Measurements from ENCODE around the gene STK38L.
A peak's percentile ranks its signal among the peaks of the same experiment; 100 is the strongest.

Gene STK38L

DNA sequence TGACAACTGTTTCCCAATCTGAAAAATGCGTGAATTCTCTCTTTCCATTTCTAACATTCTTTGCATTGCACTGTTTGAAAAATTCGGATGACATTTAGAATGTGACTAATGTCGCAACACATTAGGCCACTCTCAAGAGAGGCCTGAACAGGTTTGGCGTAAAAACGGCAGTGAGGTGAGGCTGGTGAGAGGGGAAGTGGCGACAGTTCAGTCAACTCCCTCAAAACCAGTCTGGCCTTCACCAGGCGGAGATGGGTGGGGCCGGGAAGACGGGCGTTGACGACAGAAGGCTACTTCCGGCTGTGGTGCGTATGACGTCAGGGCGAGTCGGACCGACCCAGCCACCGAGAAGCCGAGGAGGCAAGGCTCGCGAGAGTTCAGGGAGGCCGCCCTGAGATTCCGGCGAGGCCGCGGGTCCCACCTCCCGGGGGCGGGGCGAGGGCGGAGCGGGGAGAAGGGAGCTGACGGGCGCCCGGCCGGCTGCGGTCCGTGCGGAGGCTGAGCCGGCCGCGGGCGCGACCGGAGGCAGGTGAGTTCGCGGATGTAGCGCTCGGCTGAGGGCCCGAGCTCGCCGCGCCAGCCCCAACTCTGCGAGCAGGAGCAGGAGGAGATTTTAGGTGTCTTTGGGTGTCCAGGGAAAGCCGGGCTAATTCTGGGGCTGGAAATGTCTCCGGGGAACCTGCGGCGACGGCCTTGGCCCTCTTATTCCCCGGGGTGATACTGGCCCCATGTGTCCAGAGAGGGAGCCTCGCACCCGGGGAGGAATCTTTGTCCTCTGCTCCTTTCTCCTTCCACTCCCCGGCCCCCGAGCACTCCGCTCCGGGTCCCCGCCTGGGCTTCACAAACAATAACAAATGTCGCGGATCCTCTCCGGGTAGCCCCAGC is at the start of gene STK38L:
STK38L (plus strand) TSS at position 483 of the 885 bp plus-strand sequence. CDS start 53,435 bp downstream, outside the sequence.
- peak; percentile 99 for DNase-seq (ENCODE audit: low spot score)

DNA sequence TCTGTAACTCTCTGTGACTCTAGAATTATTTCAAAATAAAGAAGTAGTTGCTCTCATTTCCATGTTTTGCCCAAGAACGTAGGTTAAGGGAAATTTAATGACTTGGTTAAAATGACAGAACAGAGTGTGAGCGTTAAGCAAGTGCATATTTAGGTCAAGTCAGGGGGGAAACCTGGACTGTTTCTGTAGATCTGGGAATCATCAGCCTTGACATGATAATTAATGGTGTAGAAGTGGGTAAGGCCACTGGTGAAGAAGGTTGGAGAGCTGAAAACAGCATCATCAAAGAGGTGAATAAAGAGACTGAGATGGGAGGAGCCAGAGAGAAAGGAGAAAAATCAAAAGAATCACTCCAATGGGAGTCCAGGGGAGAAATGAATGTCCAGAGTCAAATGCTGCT is 49.4 kb upstream of the STK38L start:
- DNase-seq (ENCODE audit: low spot score) = no peak

DNA sequence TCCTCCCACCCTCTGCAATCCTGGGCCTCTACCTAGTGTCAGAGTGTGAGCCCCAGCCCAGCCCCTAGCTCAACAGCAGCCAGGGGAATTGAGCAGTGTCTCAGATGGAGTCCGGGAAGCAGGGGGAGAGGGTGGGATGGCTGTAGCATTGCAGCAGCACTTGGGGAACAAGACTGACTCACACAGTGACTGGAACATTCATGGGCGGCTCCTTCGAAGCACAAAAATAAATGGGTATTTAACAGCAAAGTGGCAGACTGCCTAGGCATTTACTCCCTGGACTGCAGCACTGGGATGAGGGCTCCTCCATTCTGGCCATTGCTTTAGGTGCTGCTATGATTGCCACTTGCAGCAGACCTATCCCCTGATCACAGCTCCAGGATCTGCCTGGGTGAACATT is 46.0 kb upstream of the STK38L start:
- no peak for DNase-seq (ENCODE audit: low spot score)

DNA sequence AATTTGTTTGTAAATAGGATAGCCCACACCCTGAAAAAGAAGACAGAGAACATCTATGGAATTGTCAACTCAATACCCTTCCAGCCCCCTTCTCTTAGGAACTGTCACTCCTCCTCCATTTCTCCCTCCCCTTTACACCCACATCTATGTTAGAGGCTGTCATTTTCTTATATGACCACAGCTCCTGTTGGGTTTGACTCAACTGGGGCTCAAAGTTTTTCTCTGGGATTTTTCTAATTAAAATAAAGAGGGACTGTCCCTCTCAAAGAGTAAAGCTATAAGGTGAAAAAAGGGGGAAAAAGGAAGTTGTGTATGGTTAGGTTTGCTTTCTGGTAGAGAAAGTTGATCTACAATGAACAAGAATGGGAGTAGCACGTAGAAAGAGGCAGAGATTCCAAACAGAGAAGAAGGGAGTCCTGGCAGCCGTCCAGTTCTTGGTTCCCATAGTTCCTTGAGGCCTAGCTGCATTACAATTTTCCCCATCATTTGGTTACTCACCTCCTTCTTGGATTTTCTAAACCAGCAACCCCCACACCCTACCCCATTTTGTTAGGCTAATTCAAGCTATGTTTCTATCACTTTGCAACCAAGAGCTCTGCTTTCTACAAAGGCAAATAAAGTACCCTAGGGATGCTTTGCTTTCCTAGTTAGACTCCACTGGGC is 44.3 kb upstream of the STK38L start:
- DNase-seq (ENCODE audit: low spot score) = no peak

DNA sequence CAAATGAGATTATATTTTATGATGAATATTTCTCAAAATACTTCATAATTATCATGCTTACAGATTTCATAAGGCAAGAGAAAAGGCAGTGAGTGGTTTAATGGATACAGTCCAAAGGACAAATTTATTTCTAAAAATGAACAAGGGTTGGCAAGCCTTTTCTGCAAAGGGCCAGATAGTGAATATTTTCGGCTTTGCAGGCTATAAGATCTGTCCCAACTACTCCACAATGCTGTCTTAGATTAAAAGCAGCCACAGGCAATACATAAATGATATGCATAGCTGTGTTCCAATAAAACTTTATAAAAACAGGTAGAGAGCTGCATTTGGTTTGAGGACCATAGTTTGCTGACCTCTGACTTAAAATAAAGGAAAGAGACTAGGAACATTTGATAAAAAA is 42.9 kb upstream of the STK38L start:
- DNase-seq (ENCODE audit: low spot score) = no peak

DNA sequence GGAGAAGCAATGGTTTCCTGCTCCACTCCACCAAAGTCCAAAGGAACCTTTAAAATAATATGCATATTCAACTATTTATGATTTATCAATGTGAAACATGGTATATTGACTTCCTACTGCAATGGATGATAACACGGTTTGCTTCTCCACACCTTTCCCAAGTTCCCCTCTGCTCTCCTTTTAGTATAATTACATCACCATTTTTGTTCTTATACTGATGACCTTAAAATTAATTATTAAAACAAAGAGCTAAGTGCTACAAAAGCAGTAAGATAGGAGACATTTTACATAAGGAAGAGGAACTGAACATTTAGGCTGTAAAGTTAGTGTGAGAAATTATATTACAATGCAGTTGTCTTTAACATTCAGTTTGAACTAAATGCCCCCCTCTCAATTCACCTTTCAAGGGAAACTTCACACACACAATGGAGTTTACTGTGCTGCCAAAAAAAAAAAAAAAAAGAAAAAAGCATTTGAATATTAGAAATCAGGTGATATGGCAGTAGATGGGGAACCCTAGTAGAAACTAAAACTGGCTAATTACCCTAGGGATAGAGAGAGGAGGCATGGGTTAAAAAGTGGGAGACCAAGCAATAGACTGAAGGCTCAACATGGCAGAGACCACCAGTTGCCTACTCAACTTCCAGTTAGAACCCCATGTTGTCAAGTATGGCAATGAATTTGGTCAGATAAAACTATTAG is 37.1 kb upstream of the STK38L start:
- DNase-seq (ENCODE audit: low spot score) = no peak

DNA sequence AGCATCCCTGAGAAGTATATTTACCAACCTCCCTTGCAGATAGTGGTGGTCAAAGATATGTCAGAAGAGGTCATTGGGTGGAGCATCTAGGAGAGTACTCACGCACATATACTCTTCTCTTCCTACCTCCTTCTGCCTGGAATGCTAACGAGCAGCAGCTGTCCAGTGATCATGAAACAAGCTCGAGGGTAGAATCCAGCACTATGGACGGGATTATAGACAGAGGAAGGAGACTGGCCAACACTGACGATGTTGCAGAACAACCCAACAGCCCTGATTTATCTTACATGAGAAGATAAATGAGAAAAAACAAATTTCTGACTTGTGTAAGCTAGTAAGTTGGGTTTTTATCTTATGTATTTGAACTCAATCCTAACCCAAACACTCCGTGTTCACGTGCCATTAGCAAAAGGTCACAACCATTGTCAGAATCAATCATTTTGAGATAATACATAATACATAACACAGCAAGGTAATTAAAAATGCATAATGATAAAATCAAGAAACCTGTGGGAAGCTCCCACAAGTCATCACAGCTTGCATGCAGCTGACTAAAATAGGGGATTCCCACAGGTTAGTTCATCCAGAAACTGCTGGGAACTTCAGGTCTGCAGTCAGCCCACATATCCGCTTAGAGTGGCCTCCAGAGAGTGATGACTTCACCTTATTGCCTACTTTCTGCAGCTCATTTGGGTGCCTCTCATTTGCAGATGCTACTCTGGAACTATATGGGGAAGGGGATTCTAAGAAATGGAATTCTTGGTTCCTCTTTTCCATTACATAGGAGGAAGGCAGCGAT is 36.3 kb upstream of the STK38L start:
- no peak for DNase-seq (ENCODE audit: low spot score)

DNA sequence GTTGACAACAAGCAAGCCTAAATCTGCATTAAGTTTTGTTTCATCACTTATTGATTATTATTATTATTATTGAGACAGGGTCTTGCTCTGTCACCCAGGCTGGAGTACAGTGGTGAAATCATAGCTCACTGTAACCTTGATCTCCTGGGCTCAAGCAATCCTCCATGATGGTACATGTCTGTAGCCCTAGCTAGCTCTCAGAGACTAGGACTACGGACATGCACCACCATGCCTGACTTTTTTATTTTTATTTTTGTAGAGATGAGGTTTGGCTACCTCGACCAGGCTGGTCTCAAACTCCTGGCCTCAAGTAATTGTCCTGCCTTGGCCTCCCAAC is 35.7 kb upstream of the STK38L start:
- DNase-seq (ENCODE audit: low spot score) = no peak

DNA sequence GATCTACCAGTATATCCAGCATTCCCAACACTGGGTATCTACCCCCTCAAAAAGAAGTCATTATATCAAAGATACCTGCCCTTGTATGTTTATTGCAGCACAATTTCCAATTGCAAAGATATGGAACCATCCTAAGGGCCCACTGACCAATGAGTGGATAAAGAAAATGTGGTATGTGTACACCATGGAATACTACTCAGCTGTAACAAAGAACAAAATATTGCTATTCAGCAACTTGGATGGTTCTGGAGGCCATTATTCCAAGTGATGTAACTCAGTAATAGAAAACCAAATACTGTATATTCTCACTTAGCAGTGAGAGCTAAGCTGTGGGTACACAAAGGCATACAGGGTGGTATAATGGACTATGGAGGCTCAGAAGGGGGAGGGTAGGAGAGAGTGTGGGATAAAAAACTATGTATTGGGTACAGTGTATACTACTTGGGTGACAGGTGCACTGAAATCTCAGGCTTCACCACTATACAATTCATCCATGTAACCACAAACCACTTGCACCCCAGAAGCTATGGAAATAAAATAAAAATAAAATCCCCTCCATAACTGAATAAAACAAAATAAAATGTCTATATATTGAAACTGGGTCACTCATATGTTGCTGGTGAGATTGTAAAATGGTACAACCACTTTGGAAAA is 34.7 kb upstream of the STK38L start:
- no peak for DNase-seq (ENCODE audit: low spot score)

DNA sequence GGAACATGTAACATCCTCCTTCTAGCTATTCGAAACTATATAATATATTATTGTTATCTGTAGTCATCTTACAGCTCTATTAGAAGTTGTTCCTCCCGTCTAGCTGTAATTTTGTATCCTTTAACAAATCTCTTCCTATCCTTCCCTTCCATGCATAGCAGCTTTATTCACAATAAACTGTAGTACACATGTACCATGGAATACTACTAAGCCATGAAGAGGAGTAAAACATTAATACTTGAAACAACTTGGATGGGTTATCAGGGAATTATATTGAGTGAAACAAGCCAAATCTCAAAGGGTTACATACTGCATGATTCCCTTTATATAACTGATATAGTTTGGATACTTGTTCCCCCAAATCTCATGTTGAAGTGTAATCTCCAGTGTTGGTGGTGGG is 33.9 kb upstream of the STK38L start:
- no peak for DNase-seq (ENCODE audit: low spot score)

DNA sequence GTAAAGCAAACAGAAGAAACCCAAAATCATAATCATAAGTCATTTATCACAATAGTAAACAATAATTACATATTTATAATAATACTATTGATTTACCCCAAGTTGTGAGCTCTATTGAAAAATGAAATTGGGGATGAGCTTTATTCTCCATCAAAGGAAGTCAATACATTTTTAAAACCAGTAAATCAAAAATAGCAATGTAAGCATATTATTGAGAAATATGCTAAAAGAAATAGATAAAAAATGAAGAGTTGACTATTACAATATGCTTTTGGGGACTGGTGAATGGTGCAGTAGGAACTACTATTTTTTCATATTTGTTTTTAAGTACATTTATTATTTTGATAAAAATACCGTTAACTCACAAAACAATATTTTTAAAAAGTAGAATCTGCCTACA is 31.2 kb upstream of the STK38L start:
- DNase-seq (ENCODE audit: low spot score) = no peak

DNA sequence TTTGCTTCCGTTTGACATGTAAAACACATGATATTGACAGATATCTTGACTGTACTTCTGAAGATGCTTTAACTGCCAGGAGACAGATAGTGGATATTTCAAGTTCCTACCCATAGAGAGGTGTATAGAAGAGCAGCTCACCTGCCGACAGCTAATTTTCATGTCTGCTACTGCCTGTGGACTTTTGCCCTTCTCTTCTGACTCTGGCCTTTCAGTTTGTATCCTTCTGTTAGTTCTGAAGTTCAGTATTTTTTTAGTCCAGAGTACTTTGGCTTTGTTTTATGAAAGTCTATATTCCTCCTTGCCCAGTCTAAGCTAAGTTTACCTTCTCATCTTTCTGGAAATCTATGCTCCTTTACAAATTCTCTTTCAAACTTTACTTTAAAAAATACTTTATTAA is 30.8 kb upstream of the STK38L start:
- no peak for DNase-seq (ENCODE audit: low spot score)

DNA sequence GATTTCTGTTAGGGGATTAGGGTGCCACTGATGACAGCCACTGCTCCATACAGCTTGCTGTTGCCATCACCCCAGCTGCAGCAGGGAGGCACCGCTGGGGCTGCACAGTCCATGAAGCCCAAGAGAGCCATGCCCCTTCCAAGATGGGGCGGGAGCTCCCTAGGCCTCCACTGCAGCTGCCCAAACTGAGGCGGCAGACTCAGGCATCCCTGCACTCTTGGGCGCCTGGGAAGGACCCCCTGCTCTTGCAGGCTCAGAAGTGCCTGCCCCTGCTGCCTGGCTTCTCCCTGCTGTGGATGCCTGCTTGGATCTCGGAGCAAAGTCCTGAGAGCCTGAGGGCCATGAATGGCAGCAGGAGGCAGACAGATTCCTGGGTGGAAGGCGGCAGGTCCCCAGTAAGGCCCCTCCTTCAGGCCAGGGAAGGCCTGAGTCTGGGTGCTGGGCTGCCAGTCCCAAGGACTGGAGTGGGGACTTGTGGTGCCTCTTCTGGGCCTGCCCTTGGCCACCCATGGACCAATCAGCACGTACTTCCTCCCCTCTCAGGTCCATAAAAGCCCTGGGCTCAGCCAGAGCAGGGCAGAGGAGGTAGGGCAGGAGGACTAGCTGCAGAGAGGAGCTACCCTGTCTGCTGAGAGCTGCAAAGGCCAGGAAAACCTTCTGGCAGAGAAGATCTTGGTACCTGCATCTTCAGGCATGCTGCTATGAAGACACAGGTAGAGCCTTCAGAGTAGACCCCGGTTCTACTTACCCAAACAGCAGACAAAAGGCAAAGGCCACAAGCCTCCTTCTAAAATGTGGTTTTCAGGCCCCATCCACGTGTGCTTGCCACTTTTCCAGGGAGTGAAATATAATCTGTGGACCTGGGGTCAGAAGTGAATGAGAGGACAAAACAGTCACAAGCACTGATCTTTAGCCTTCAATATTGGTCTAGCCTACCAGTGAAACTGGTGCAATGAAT is 30.0 kb upstream of the STK38L start:
- DNase-seq (ENCODE audit: low spot score) = no peak

DNA sequence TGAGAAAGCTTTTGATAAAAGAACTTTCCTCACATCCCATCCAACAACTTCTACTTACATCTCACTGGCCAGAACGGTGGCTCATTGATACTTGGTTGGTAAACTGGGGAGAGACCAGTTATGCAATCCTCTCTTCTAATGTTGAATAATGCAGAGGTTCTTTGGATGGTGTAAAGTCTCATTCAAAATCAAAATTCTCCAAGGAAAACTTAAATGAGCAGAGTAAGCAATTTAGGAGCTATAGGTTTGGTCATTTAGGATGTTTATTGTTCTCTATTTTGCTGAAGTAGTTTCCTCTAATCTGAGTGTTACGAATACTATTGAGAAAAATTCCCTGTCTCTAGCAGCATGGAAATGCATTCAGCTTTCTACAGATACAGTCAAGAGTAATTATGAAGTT is 26.5 kb upstream of the STK38L start:
- no peak for DNase-seq (ENCODE audit: low spot score)

DNA sequence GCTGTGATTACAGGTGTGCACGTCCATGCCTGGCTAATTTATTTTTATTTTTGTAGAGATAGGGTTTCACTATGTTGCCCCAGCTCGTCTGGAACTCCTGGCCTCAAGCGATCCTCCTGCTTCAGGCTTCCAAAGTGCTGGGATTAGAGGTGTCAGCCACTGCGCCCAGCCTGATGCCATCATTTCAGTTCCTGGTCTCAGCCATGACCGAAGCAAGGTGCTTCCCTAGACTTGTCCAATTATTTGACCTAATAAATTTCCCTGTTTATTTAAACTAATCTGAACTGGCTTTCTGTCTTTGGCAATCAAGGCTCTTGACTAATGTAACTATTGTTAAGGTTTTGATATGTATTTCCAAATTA is 24.4 kb upstream of the STK38L start:
- no peak for DNase-seq (ENCODE audit: low spot score)

DNA sequence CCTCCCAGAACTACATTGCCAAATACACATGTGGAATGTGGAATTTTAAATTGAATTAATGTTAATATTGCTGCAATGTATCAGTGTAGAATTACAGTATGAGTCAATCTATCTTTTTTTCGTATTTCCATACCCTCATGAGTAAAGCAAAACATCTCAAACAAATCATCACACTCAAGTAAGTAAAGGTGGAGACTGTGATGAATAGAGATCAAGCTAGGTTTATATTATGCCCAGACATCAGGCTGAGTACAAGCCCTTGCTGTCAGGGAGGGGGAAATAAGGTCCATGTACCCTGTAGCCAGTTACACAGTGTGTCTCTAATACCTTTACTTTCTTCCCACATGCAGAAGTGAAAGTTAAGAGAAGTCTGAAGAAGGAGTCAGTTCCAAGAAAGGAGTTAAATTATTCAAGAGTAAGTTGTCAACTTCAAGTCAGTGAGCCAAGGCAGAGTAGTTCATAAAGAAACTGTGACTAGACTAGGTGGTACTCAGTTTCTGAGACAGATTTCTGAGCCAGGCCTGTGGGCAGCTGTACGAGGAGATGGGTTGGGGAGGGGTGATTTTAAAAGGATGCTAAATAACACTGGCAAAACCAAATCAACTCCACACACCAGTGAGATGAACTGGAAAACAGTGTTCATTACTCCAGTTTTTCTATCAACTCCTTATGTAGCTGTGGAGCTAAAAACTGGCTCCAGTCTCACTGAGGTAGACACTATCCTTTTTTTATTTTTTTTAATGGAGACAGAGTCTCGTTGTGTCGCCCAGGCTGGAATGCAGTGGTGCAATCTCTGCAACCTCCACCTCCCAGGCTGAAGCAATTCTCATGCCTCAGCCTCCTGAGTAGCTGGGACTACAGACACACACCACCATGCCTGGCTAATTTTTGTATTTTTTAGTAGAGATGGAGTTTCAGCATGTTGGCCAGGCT is 23.8 kb upstream of the STK38L start:
- DNase-seq (ENCODE audit: low spot score) = no peak

DNA sequence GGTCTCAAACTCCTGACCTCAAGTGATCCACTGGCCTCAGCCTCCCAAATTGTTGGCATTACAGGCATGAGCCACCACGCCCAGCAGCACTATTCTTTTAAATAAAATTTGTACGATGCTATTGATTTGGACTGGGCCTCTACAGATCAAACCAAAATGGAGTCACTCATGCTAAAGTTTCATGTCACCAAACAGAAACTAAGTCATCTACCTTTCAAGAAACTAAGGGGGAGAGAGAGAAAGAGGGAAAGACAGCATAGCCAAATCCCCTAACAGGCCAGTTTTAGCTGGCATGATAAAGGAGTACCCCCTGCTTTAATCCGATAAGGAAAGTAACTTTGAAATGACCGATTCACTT is 23.1 kb upstream of the STK38L start:
- no peak for DNase-seq (ENCODE audit: low spot score)

DNA sequence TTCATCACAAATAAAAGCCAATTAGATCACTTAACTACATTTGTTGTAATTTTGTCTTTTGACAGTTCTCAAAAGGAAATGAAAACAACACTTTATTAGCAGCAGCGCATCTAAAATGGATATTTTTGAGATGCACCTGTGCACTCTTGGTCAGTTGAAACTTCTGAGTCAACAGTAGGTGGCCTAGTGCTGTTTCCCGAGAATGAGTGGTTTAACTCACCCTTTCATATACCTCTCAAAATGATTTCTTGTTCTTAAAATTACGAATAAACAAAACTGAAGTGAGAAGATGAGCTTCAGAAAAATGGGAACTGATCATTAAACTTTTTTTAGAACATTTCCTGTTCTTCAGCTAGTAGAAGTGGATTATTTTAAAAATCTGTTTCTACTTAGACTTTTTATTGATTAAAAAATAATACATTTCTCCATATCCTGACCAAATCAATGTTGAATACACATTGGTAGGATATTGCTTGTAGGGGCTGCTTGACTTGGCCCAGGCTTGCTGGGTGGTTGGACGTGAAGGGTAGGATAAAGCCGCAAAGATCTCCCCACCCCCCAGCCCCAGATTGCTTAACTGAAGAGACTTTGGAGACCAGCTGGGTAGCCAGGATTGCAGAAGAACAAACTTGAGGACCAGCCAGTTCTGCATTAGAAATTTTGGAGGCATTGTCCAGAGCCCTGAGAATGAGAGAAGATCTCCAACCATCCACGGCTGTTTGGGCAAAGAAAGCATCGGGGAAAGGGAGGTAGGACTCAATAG is 22.3 kb upstream of the STK38L start:
- DNase-seq (ENCODE audit: low spot score) = no peak

DNA sequence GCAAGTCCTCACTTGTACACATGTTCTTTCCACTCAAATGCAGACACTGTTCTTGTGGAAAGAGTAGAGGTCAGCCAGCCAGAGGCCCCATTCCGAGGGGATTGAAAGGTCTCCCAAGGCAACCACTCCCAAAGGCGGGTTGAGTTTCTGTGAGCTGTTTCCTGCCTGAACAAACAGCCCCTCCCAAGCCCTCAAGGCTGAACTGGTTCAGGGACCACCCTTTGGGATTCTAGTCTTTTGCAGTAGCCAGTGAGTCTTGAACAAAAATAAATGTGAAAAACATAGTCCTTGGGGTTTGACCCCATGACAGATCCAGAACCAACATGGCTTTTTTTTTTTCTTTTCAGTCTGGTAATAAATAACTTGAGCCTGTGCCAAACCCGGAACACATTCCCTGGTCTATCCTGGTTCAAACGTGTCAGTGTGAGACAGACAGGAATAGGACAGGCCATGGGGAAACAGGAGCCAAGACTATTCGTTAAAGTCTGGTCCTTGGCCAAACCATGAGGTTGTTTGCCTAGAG is 17.6 kb upstream of the STK38L start:
- peak; percentile 82 for DNase-seq (ENCODE audit: low spot score)

Data from LoVo (cell line).